ENCODE results near the gene SUSD2.
A peak's percentile ranks its signal among the peaks of the same experiment; 100 is the strongest.

The SUSD2 gene

GRCh38 chr22:24153353-24153752 is 27.9 kb upstream of the SUSD2 start:
- peak; percentile 39 to 47 for DNase-seq

- peak in 1 of 2 donors; percentile 17 for DNase-seq
These were observed 27.3 kb upstream of the SUSD2 start for GRCh38 chr22:24153959-24154358.

- DNase-seq: no peak
These were observed 26.5 kb upstream of the SUSD2 start for GRCh38 chr22:24154826-24155225.

- peak; percentile 49 to 56 for DNase-seq
These were observed 25.6 kb upstream of the SUSD2 start for GRCh38 chr22:24155627-24156140.

- DNase-seq: peak; percentile 54 to 56
These were observed 25.0 kb upstream of the SUSD2 start for GRCh38 chr22:24156141-24156912.

GRCh38 chr22:24156913-24157821 is 24.1 kb upstream of the SUSD2 start:
- peak; percentile 89 for DNase-seq

- DNase-seq: no peak
These were observed 23.5 kb upstream of the SUSD2 start for GRCh38 chr22:24157822-24158135.

- DNase-seq: no peak
These were observed 21.6 kb upstream of the SUSD2 start for GRCh38 chr22:24159650-24160049.

GRCh38 chr22:24160546-24160945 is 20.7 kb upstream of the SUSD2 start:
- no peak for DNase-seq

- DNase-seq: no peak
These were observed 19.8 kb upstream of the SUSD2 start for GRCh38 chr22:24161485-24161884.

GRCh38 chr22:24161909-24162308 is 19.4 kb upstream of the SUSD2 start:
- DNase-seq: no peak

GRCh38 chr22:24162436-24162835 is 18.9 kb upstream of the SUSD2 start:
- DNase-seq: no peak

- DNase-seq: no peak
These were observed 17.0 kb upstream of the SUSD2 start for GRCh38 chr22:24164243-24164642.

GRCh38 chr22:24164940-24165339 is 16.3 kb upstream of the SUSD2 start:
- no peak for DNase-seq

GRCh38 chr22:24165673-24166072 is 15.6 kb upstream of the SUSD2 start:
- DNase-seq: no peak

GRCh38 chr22:24166811-24167210 is 14.5 kb upstream of the SUSD2 start:
- no peak for DNase-seq

GRCh38 chr22:24169439-24170058 is 11.7 kb upstream of the SUSD2 start:
- no peak for DNase-seq

- DNase-seq: no peak
These were observed 11.1 kb upstream of the SUSD2 start for GRCh38 chr22:24170188-24170587.

GRCh38 chr22:24170632-24171031 is 10.7 kb upstream of the SUSD2 start:
- no peak for DNase-seq

- no peak for DNase-seq
These were observed 9.5 kb upstream of the SUSD2 start for GRCh38 chr22:24171822-24172221.

GRCh38 chr22:24175160-24175808 is 6.0 kb upstream of the SUSD2 start:
- DNase-seq: peak; percentile 67 to 68

- no peak for DNase-seq
These were observed 5.2 kb upstream of the SUSD2 start for GRCh38 chr22:24176040-24176439.

- DNase-seq: no peak
These were observed 4.7 kb upstream of the SUSD2 start for GRCh38 chr22:24176630-24177029.
